Endodermal cell (in vitro differentiated cells): ENCODE results near the gene SLC25A47. TPM values are rescaled to one million over a fixed set of nuclear protein-coding genes. Genes with fewer than 3 reads are reported as not detected.

Source experiments
- DNase-seq: peaks from one replicate; pipeline ENCODE4 v3.0.0-alpha.2; 2017
- H3K27ac ChIP-seq: 2 replicates; pipeline ENCODE4 v1.5.1; 2013; ENCODE audit warnings: mild to moderate bottlenecking, low read depth, low read length, moderate library complexity
- H3K27me3 ChIP-seq: 2 replicates; pipeline ENCODE4 v1.6.1; 2013; ENCODE audit warnings: mild to moderate bottlenecking, low read length, moderate library complexity; ENCODE audit not compliant: insufficient read depth, control insufficient read depth, poor library complexity, severe bottlenecking
- H3K36me3 ChIP-seq: 2 replicates; pipeline ENCODE4 v1.7.0; 2013; ENCODE audit warnings: mild to moderate bottlenecking, low read length, moderate library complexity; ENCODE audit not compliant: control insufficient read depth, insufficient read depth
- H3K4me1 ChIP-seq: one replicate; pipeline ENCODE4 v1.7.0; 2013; ENCODE audit warnings: low read length; ENCODE audit not compliant: control insufficient read depth, insufficient read depth
- H3K4me3 ChIP-seq: 2 replicates; pipeline ENCODE4 v1.5.1; 2013; ENCODE audit warnings: mild to moderate bottlenecking, low read length, moderate library complexity
- H3K9ac ChIP-seq: 2 replicates; pipeline ENCODE4 v1.6.1; 2013; ENCODE audit warnings: mild to moderate bottlenecking, low read length, moderate library complexity; ENCODE audit not compliant: poor library complexity, severe bottlenecking; ENCODE audit errors: extremely low read depth
- H3K9me3 ChIP-seq: 2 replicates; pipeline ENCODE4 v1.6.1; 2013; ENCODE audit warnings: mild to moderate bottlenecking, low read length, moderate library complexity; ENCODE audit not compliant: control insufficient read depth
- H3K27ac Mint-ChIP-seq: 2 replicates; pipeline ENCODE4 v1.8.0; 2020; ENCODE audit warnings: mixed read lengths
- H3K27me3 Mint-ChIP-seq: 2 replicates; pipeline ENCODE4 v1.8.0; 2021; ENCODE audit warnings: mild to moderate bottlenecking, mixed read lengths; ENCODE audit not compliant: insufficient read depth
- H3K36me3 Mint-ChIP-seq: 2 replicates; pipeline ENCODE4 v1.8.0; 2020; ENCODE audit warnings: low read depth, mixed read lengths
- H3K4me1 Mint-ChIP-seq: 2 replicates; pipeline ENCODE4 v1.8.0; 2020; ENCODE audit warnings: mixed read lengths
- H3K4me3 Mint-ChIP-seq: 2 replicates; pipeline ENCODE4 v1.8.0; 2020; ENCODE audit warnings: mild to moderate bottlenecking, moderate library complexity, mixed read lengths
- H3K9me3 Mint-ChIP-seq: 2 replicates; pipeline ENCODE4 v1.8.0; 2020; ENCODE audit warnings: mild to moderate bottlenecking, mixed read lengths
- CTCF ChIP-seq: fragments of 200-600 bp; sonication (generic); conservative IDR thresholded peaks from 2 replicates; pipeline ENCODE4 v1.5.0; 2021; ENCODE audit warnings: antibody characterized with exemption, mild to moderate bottlenecking
- WGBS, 2 experiments: methylation state at CpG; one replicate each; pipeline versions ENCODE4 v1.1.5 to v1.1.7; 2013; ENCODE audit warnings: missing lambda C conversion rate in 2 of 2, mixed read lengths in 1 of 2; ENCODE audit not compliant: insufficient coverage in 1 of 2, insufficient read length in 1 of 2; 5-methylcytosine and 5-hydroxymethylcytosine counted together
- total RNA-seq, 2 donors: library from RNA; stranded (reverse); fragmentation: NEBNext Ultra II Directional in 1 of 2; extraction: Animal tissue kit (Norgen Biotek cat#: 25700) in 1 of 2; gene quantifications; 2 replicates in 1 of 2; 3 replicates in 1 of 2; pipeline ENCODE4 v1.2.1, GENCODE V29; 2021

SLC25A47 gene
- total RNA-seq, 2 donors from 2014 or later = not detected

GRCh38 chr14:100332071-100332639 is 9.0 kb downstream of the SLC25A47 start:
- Mint-ChIP-seq H3K36me3 (peaks cover 29% of the 10 kb centered on the region), H3K4me3 (no peak overlapping the region), H3K27me3 (no peaks in the 10 kb centered on the region), H3K4me1 (no peaks in the 10 kb centered on the region), H3K27ac (peak overlapping the region; percentile 39), H3K9me3 (no peaks in the 10 kb centered on the region)
- H3K27ac ChIP-seq = no peak overlapping the region
- no peaks in the 10 kb centered on the region for H3K27me3 ChIP-seq
- no peak overlapping the region for H3K9ac ChIP-seq
- H3K9me3 ChIP-seq = no peaks in the 10 kb centered on the region
- H3K36me3 ChIP-seq = peaks cover 42% of the 10 kb centered on the region
- 93 to 95% methylated on average over 8 to 11 of the region's 11 CpGs for WGBS, 2 experiments
- no peak for TF ChIP-seq CTCF
- no peak overlapping the region for H3K4me3 ChIP-seq
- H3K4me1 ChIP-seq = no peaks in the 10 kb centered on the region
- DNase-seq = no peak

- H3K9me3 Mint-ChIP-seq = no peaks in the 10 kb centered on the region
- no peak for TF ChIP-seq CTCF
- Histone ChIP-seq H3K36me3 (peaks cover 49% of the 10 kb centered on the region), H3K4me3 (no peak overlapping the region), H3K9me3 (no peaks in the 10 kb centered on the region), H3K27ac (no peak overlapping the region), H3K9ac (no peak overlapping the region), H3K4me1 (no peaks in the 10 kb centered on the region), H3K27me3 (no peaks in the 10 kb centered on the region)
- no peak for DNase-seq
- no peak overlapping the region for H3K27ac Mint-ChIP-seq
- H3K27me3 Mint-ChIP-seq = no peaks in the 10 kb centered on the region
- 78 to 79% methylated on average over 6 to 8 of the region's 8 CpGs for WGBS, 2 experiments
- no peak overlapping the region for H3K4me3 Mint-ChIP-seq
- H3K36me3 Mint-ChIP-seq = peaks cover 34% of the 10 kb centered on the region
- no peaks in the 10 kb centered on the region for H3K4me1 Mint-ChIP-seq
Measured at GRCh38 chr14:100332797-100333196, 9.7 kb downstream of the SLC25A47 start.

GRCh38 chr14:100333311-100333710 is 10.2 kb downstream of the SLC25A47 start:
- Mint-ChIP-seq H3K27me3 (no peaks in the 10 kb centered on the region), H3K4me1 (no peaks in the 10 kb centered on the region), H3K9me3 (no peaks in the 10 kb centered on the region), H3K27ac (no peak overlapping the region), H3K4me3 (no peak overlapping the region), H3K36me3 (peaks cover 39% of the 10 kb centered on the region)
- no peak overlapping the region for H3K27ac ChIP-seq
- 94 to 100% methylated on average over 2 to 8 of the region's 8 CpGs for WGBS, 2 experiments
- H3K4me1 ChIP-seq = no peaks in the 10 kb centered on the region
- H3K4me3 ChIP-seq = no peak overlapping the region
- H3K9ac ChIP-seq = no peak overlapping the region
- H3K36me3 ChIP-seq = peaks cover 54% of the 10 kb centered on the region
- no peak for DNase-seq
- no peaks in the 10 kb centered on the region for H3K27me3 ChIP-seq
- H3K9me3 ChIP-seq = no peaks in the 10 kb centered on the region
- TF ChIP-seq CTCF = no peak
